Endothelial cell of umbilical vein (primary cell): ENCODE measurements around the gene C7orf33. TPM values are rescaled to one million over a fixed set of nuclear protein-coding genes. Genes with fewer than 3 reads are reported as not detected.

Experiments used
- BruUV-seq: library from RNA; stranded (reverse); fragments of 400-500 nt; replicated peaks from 2 replicates; lab custom pipeline; 2021; lab: Mats Ljungman, UMichigan
- CTCF ChIA-PET: fragments of 300-600, 350-600 bp; sonication (Branson Sonifier 250); formaldehyde crosslinking; loops from one replicate; lab custom pipeline; 2021; ENCODE audit warnings: antibody characterized with exemption, inconsistent platforms; lab: Charles Lee
- POLR2A ChIA-PET: fragments of 300-600, 350-600 bp; sonication (Branson Sonifier 250); formaldehyde crosslinking; loops from one replicate; lab custom pipeline; 2021; ENCODE audit warnings: antibody characterized with exemption, inconsistent platforms; lab: Charles Lee
- DNase-seq: peaks from one replicate; pipeline ENCODE4 v3.0.0-alpha.2; 2011; ENCODE audit warnings: low read depth, low spot score
- FAIRE-seq: peaks from 2 replicates; lab custom pipeline; 2011; peaks lifted over from hg19 to GRCh38; lab: Jason Lieb, UNC
- H2AFZ ChIP-seq: 2 replicates; pipeline ENCODE4 v1.6.0; 2012; ENCODE audit warnings: low read depth, low read length, control low read depth, inconsistent platforms
- H3K27ac ChIP-seq: 2 replicates; pipeline ENCODE4 v1.5.1; 2011; ENCODE audit warnings: low read depth, mild to moderate bottlenecking, control low read depth, low read length, moderate library complexity; ENCODE audit not compliant: insufficient read depth
- H3K27me3 ChIP-seq, 2 experiments: 2 replicates each; pipeline versions ENCODE4 v1.6.0 to v1.6.1; 2011; ENCODE audit warnings: low read length in 2 of 2, mixed read lengths in 1 of 2; ENCODE audit not compliant: control insufficient read depth in 2 of 2, insufficient read depth in 2 of 2
- H3K36me3 ChIP-seq, 2 experiments: 2 replicates in 1 of 2; 3 replicates in 1 of 2; pipeline ENCODE4 v1.5.1; 2011; ENCODE audit warnings: low read length in 2 of 2, mild to moderate bottlenecking in 1 of 2, moderate library complexity in 1 of 2; ENCODE audit not compliant: control insufficient read depth in 2 of 2, insufficient read depth in 2 of 2; ENCODE audit errors: extremely low read depth in 1 of 2
- H3K4me1 ChIP-seq: 3 replicates; pipeline ENCODE4 v1.5.1; 2011; ENCODE audit warnings: mild to moderate bottlenecking, low read length; ENCODE audit not compliant: control insufficient read depth, insufficient read depth; ENCODE audit errors: extremely low read depth
- H3K4me2 ChIP-seq: 2 replicates; pipeline ENCODE4 v1.6.1; 2011; ENCODE audit warnings: low read length, control low read depth, mixed read lengths; ENCODE audit not compliant: insufficient read depth
- H3K4me3 ChIP-seq, 3 experiments: fragments of 200-600 bp in 1 of 3; sonication (generic), shearing (Covaris generic) in 1 of 3; replicated peaks in 1 of 3; 2 replicates each; pipeline ENCODE4 v1.5.1; 2011 to 2016; ENCODE audit warnings: control low read depth in 3 of 3, low read length in 3 of 3, mild to moderate bottlenecking in 2 of 3, inconsistent platforms in 1 of 3, low read depth in 1 of 3, moderate library complexity in 1 of 3; ENCODE audit not compliant: insufficient read depth in 1 of 3
- H3K79me2 ChIP-seq: 2 replicates; pipeline ENCODE4 v1.6.0; 2012; ENCODE audit warnings: low read length, inconsistent platforms; ENCODE audit not compliant: control insufficient read depth, insufficient read depth
- H3K9ac ChIP-seq: replicated peaks from 2 replicates; pipeline ENCODE3; 2011; ENCODE audit warnings: low read length, control low read depth; ENCODE audit not compliant: insufficient read depth; ENCODE audit errors: extremely low read depth
- H3K9me1 ChIP-seq: replicated peaks from 3 replicates; pipeline ENCODE4 v1.6.0; 2011; ENCODE audit warnings: mild to moderate bottlenecking, low read length; ENCODE audit not compliant: control insufficient read depth, insufficient read depth; ENCODE audit errors: extremely low read depth
- H3K9me3 ChIP-seq: replicated peaks from 2 replicates; pipeline ENCODE4 v1.5.1; 2012; ENCODE audit warnings: low read length, inconsistent platforms; ENCODE audit not compliant: control insufficient read depth, insufficient read depth
- H4K20me1 ChIP-seq: replicated peaks from 2 replicates; pipeline ENCODE3; 2011; ENCODE audit warnings: mild to moderate bottlenecking, low read length; ENCODE audit not compliant: control insufficient read depth, insufficient read depth; ENCODE audit errors: extremely low read depth
- CTCF ChIP-seq, 2 donors: IDR thresholded peaks; 1 replicate in 1 of 2; 2 replicates in 1 of 2; pipeline ENCODE4 v1.5.1; 2011; ENCODE audit warnings: low read length in 2 of 2, mild to moderate bottlenecking in 2 of 2, moderate library complexity in 2 of 2, control low read depth in 1 of 2, inconsistent platforms in 1 of 2, low read depth in 1 of 2; ENCODE audit not compliant: insufficient read depth in 1 of 2; ENCODE audit errors: extremely low read depth in 1 of 2
- EZH2 ChIP-seq: IDR thresholded peaks from 2 replicates; pipeline ENCODE4 v1.6.1; 2012; ENCODE audit warnings: borderline replicate concordance, low read depth, mild to moderate bottlenecking, moderate library complexity, low read length, inconsistent platforms; ENCODE audit not compliant: severe bottlenecking
- FOS ChIP-seq: IDR thresholded peaks from 2 replicates; pipeline ENCODE4 v1.6.1; 2011; ENCODE audit warnings: mild to moderate bottlenecking, low read length, moderate library complexity, borderline replicate concordance; ENCODE audit not compliant: insufficient read depth
- GATA2 ChIP-seq: IDR thresholded peaks from 2 replicates; pipeline ENCODE4 v1.7.0; 2011; ENCODE audit warnings: low read depth, mild to moderate bottlenecking, moderate library complexity, mixed read lengths, low read length; ENCODE audit not compliant: insufficient read length, insufficient read depth
- JUN ChIP-seq: IDR thresholded peaks from 2 replicates; pipeline ENCODE4 v1.6.1; 2011; ENCODE audit warnings: borderline replicate concordance, low read depth; ENCODE audit not compliant: insufficient read length, insufficient read depth
- MAX ChIP-seq: IDR thresholded peaks from 2 replicates; pipeline ENCODE4 v1.6.1; 2011; ENCODE audit not compliant: insufficient read depth, insufficient read length
- MYC ChIP-seq: IDR thresholded peaks from one replicate; pipeline ENCODE4 v1.6.1; 2011; ENCODE audit warnings: mild to moderate bottlenecking, low read depth, low read length
- POLR2A ChIP-seq: IDR thresholded peaks from 2 replicates; pipeline ENCODE4 v1.6.1; 2012; ENCODE audit warnings: low read depth, mild to moderate bottlenecking, control low read depth, low read length
- POLR2AphosphoS5 ChIP-seq: IDR thresholded peaks from 2 replicates; pipeline ENCODE4 v1.6.1; 2012; ENCODE audit warnings: low read depth, mild to moderate bottlenecking, control low read depth, low read length, moderate library complexity; ENCODE audit not compliant: insufficient read depth
- dilution Hi-C: fragments of 300-500 bp; cut with MboI; formaldehyde crosslinking; loops from one replicate; pipeline ENCODE4 v1.15.0; 2019; ENCODE audit warnings: low sequenced_read_pairs; ENCODE audit not compliant: extremely low pct_ligation_motif_present
- intact Hi-C: fragments of 100-400 bp; cut with micrococcal nuclease; formaldehyde crosslinking; loops from one replicate; pipeline ENCODE4 v1.10.0; 2022
- polyA plus RNA-seq, 4 experiments: library from polyadenylated mRNA; depleted of rRNA in 3 of 4; stranded (reverse) in 3 of 4; unstranded in 1 of 4; fragments of >200 nt; gene quantifications; 2 replicates each; pipeline versions ENCODE4 v1.2.1 to v1.2.3, GENCODE V29; 2011 to 2012; ENCODE audit warnings: missing spikeins in 1 of 4
- total RNA-seq: library from RNA; stranded (reverse); gene quantifications from 2 replicates; pipeline ENCODE4 v1.2.3, GENCODE V29; 2021

The C7orf33 gene
- total and polyA plus RNA-seq, 2 donors (not counting 3 experiments of a cell fraction or from before 2014, with no cell fraction given): not detected

GRCh38 chr7:148545932-148546331 lies 44.6 kb upstream of the C7orf33 start:
- CTCF ChIA-PET: no interaction called here
- no peaks in the 10 kb centered on the region for H3K9me3 ChIP-seq
- no peaks in the 10 kb centered on the region for H3K79me2 ChIP-seq
- dilution Hi-C loops: no loop called here
- no peak overlapping the region for H2AFZ ChIP-seq
- no TSS peak for BruUV-seq
- H3K27ac ChIP-seq: no peak overlapping the region
- H3K4me3 ChIP-seq: no peak overlapping the region
- no peak overlapping the region for H3K4me2 ChIP-seq
- H3K36me3 ChIP-seq: no peaks in the 10 kb centered on the region
- FAIRE-seq: no peak
- POLR2A ChIA-PET: no interaction called here
- H3K4me1 ChIP-seq: no peaks in the 10 kb centered on the region
- H3K9ac ChIP-seq: no peak overlapping the region
- no peak for DNase-seq
- intact Hi-C loops: no loop called here
- no peak for TF ChIP-seq POLR2A
- TF ChIP-seq JUN: no peak
- no peak for TF ChIP-seq EZH2
- TF ChIP-seq GATA2: no peak
- TF ChIP-seq FOS: no peak
- TF ChIP-seq MYC: no peak
- no peak for TF ChIP-seq POLR2AphosphoS5
- no peak for TF ChIP-seq CTCF (IDR thresholded peaks at IDR 0.05; ENCODE audit: extremely low read depth in 1 of 2, insufficient read depth in 1 of 2, low read depth in 1 of 2, low read length in 2 of 2)
- no peak for TF ChIP-seq MAX
- H3K9me1 ChIP-seq: no peaks in the 10 kb centered on the region
- no peaks in the 10 kb centered on the region for H3K27me3 ChIP-seq
- no peaks in the 10 kb centered on the region for H4K20me1 ChIP-seq
